Liver (tissue), 3 donors: ENCODE results near the gene DEAF1.

Experiments used
- CTCF ChIP-seq: fragments of 150-350 bp; IDR thresholded peaks from 2 replicates; pipeline ENCODE4 v1.5.1; 2017; ENCODE audit warnings: improper control_type of control experiment, low read depth, low read length; ENCODE audit not compliant: missing input control
- RAD21 ChIP-seq, 2 donors: IDR thresholded peaks; 2 replicates each; pipeline ENCODE4 v1.6.1; 2016; ENCODE audit warnings: antibody characterized with exemption in 2 of 2, mild to moderate bottlenecking in 2 of 2
- REST ChIP-seq: IDR thresholded peaks from 2 replicates; pipeline ENCODE4 v1.6.1; 2016; ENCODE audit warnings: antibody characterized with exemption, mild to moderate bottlenecking
- donor health status: healthy.
- donor health status: healthy.

- TF ChIP-seq CTCF (no peak), REST (no peak), RAD21 (IDR thresholded peaks at IDR 0.05) (no peak)
These were observed 81.6 kb downstream of the DEAF1 start for GRCh38 chr11:613369-613968.
